HT1080 (cell line): ENCODE results near the gene LRRTM2. TPM values are rescaled to one million over a fixed set of nuclear protein-coding genes. Genes with fewer than 3 reads are reported as not detected.

Experiments
- DNase-seq: peaks from one replicate; pipeline ENCODE4 v3.0.0-alpha.2; 2015; ENCODE audit warnings: low read depth
- polyA plus RNA-seq, 2 experiments: library from polyadenylated mRNA; depleted of rRNA; stranded (reverse); fragments of >200 nt; gene quantifications; 2 replicates each; pipeline ENCODE4 v1.2.3, GENCODE V29; 2015
- total RNA-seq: library from RNA; depleted of rRNA; stranded (reverse); fragments of >200 nt; shearing (Covaris generic); gene quantifications from 2 replicates; pipeline ENCODE4 v1.2.3, GENCODE V29; 2014; rRNA removed

LRRTM2 gene, protein sequence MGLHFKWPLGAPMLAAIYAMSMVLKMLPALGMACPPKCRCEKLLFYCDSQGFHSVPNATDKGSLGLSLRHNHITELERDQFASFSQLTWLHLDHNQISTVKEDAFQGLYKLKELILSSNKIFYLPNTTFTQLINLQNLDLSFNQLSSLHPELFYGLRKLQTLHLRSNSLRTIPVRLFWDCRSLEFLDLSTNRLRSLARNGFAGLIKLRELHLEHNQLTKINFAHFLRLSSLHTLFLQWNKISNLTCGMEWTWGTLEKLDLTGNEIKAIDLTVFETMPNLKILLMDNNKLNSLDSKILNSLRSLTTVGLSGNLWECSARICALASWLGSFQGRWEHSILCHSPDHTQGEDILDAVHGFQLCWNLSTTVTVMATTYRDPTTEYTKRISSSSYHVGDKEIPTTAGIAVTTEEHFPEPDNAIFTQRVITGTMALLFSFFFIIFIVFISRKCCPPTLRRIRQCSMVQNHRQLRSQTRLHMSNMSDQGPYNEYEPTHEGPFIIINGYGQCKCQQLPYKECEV
- 3.7 and 4.0 TPM in 2 replicates for total RNA-seq
- 4.3 and 7.2 TPM in 2 replicates for polyA plus RNA-seq (2015; cell fraction: cytosol; rRNA removed)
- polyA plus RNA-seq (2015; cell fraction: nucleus; rRNA removed): 4.3 and 5.6 TPM in 2 replicates

DNA sequence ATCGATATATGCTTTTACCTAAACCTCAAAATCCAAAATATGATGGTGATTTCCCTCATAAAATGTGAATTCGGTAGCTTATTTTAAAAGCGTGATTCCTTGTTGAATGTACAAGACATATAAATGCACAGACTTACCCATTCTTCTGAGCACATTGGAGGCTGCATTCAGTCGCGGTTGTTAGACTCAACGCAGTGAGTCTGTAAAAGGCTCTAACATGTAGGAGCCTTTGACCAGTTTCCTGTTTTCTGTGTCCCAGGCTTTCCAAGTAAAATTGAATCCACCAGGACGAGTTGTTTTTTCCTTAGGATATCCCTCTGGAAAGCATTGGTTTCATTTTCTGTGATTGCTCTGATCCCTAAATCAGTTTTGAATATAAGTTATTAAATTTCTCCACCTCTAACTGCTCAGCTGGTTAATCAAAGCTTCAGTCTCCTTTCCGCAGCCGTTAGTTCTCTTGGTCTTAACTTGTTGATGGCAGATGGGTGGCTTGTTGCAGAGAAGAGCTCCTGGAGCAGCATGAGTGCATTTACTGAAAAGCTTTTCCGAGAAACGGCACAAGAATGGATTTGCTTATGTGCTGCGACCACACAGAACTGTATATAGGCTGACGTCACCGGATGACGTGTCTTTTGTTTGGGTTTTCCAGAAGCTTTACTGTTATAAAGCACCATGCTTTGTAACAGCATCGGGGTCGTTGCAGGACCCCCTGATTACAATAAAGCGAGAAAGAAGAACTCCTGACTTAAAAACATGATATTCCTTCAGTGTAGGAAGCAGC, at the start of gene LRRTM2:
LRRTM2 (minus strand) TSS at position 565 of the 781 bp plus-strand sequence; CDS start at position 141, 424 bp downstream.
- DNase-seq: peak; percentile 81

DNA sequence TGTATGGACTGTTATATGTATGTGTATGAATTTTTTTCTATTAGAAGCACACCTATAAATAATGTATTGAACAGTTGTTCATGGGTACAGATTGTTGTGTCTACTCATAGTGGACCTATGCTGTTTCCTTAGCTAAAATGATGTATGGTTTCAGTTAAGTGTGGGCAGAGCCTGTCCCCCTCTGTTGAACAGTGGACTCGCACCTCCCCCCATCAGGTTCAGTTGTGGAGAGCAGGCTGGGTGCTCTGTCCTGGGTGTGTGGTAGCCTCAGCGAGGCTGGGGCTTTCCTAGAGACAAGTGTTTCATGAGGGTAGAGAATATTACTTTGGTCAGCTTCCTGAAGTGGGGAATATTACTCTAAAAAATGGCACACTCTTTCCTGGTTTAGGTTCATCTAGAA, 47.4 kb upstream of the LRRTM2 start:
- DNase-seq: no peak

DNA sequence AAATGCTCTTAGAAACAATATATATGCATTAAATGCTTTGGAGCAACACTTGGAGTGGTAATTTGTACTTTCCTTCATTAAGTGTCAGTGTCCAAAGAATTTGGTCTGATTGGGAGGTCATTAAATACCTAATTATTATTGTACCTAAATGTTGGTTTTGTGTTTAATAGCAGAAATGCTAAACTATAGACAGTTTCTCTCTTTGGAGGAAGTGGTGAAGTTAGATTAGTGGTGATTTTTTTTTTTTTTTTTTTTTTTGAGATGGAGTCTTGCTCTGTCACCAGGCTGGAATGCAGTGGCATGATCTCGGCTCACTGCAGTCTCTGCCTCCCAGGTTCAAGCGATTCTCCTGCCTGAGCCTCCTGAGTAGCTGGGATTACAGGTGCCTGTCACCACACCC, 46.2 kb upstream of the LRRTM2 start:
- peak; percentile 68 for DNase-seq

DNA sequence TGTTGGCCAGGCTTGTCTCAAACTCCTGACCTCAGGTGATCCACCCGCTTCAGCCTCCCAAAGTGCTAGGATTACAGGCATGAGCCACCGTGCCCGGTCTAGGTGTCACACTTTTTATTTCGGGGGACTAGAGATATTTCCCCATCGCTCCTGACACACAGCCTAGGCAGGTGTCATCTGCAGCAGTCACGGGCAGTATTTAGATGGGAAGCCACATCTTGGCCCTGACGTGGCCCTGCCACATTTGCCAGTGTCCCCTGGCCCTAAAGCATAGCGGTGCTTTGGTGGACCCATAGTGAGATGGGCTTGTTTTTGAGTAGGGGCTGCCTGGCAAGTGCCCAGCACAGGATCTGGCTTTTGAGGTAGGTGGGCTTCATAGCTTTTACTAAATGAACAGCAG, 45.0 kb upstream of the LRRTM2 start:
- no peak for DNase-seq

DNA sequence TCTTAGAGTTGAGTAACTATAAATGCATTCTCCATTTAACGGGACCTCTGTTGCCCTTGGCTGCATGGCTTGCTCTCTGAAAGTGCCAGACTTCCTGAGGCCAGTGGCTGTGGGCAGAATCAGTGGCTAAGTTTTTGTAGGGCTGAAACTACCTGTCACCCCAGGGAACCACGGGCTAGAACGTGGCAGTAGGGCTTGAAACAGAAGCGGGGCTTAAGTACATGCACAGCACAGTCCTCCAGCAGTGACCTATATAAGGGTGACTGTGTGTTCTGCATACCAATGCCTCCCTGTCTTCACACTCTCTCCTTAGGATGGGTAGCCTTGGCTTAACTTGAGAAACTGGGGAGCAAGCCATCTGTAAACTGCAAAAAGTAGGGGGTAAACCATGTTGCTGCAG, 43.6 kb upstream of the LRRTM2 start:
- DNase-seq: no peak

DNA sequence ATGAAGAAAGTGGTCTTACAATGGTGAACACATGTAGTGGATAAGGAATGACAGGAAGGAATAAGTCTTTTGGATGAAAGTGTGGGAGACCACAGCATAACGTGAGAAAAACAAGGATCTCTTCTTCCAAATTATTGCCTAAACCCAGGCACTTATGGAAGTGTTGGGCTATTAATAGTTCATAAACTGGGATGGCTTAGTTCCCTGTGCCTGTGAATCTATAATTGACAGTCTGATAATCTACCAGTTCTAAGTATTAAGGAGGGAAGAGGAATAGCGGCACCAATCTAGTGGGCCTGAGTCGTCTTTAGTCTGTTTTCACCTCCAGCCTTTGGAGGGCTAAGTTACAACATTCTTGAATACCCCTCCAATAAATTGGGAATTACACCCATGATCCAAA, 39.2 kb upstream of the LRRTM2 start:
- no peak for DNase-seq

DNA sequence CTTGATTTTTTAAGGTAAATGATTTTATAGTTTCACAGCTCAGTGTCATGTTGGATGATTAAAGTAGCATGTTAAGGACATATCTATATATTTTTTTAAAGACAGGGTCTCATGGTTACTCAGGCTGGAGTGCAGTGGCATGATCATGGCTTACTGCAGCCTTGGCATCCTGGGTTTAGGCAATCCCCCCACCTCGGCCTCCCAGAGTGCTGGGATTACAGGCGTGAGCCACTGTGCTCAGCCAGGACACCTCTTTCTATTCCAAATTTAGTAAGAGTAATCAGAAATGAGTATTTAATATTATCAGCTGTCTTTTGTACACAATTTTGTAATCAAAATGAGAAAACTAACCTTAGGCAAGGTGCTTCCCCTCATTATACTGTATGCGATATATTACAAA, 38.6 kb upstream of the LRRTM2 start:
- DNase-seq: no peak

DNA sequence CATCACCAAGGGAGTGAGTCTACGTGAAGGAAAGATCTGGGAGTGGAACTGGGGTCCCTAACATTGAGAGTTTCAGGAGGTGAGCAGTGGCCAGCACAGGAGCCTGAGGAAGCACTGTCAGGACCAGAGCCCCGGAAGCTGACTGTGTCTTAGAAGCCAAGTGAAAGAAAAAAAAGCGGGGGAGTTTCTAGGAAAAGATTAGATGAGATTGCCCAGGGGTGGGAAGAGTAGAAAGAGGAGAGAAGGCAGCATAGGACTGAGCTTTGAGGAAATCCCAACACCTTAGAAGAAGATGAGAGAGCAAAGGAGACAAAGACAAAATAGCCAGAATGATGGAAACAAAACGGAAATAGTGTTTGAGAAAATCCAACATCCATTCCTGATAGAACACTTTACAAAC, 37.0 kb upstream of the LRRTM2 start:
- DNase-seq: no peak

DNA sequence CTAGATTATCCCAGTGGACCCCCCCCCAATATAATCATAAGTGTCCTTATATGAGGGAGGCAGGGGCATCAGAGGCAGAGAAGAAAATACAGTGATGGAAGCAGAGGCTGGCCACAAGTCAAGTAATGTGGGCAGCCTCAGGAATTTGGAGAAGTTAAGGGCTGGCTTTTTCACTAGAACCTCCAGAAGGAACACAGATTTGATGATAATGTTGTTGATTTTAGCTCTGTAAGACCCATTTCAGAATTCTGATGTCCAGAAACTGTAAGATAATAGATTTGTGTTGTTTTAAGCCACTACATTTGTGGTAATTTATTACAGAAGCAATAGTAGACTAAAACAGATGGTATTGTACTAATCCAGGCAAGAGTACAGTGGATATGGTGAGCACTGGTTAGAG, 36.3 kb upstream of the LRRTM2 start:
- DNase-seq: no peak

DNA sequence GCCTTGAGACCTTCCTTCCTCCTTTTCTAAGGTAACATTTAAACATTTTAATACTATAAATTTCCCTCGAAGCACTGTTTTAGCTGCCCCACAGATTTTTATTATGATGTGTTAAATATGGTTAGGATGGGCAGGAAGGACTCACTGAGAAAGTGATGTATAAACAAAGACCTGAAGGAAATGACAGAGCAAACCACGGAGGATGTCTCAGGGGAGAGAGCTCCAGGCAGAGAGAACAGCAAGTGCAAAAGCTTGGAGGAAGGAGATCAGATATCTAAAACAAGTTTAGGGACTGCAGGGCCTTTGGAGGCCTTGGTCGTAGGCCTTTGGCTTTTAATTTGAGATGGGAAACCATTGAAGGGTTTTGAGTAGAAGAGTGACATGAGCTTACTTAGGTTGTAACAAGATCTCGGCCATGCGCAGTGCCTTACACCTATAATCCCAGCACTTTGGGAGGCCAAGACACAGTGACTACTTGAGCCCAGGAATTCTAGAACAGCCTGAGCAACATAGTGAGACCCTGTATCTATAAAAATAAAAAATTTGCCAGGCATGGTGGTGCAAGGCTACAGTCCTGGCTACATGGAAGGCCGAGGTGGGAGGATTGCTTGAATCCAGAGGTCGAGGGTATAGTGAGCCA, 35.5 kb upstream of the LRRTM2 start:
- peak; percentile 78 for DNase-seq

DNA sequence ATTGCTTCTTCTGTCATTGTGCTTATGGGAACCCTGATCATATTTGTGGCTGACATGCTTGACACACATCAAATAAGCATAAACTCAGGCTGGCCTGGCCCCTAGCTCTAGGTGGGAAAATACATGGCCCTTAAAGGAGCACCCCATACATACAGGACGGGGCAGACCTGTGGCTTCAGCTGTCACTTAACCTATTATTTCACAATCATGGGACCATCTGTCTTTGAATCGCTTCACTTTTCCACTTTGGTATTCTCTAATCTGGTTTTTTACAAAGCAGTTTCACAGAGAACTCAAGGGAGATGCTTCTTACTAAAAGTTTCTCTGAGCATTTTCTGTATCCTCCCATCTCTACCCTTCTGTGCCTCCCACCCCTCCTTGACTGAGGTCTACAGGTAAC, 34.6 kb upstream of the LRRTM2 start:
- no peak for DNase-seq

DNA sequence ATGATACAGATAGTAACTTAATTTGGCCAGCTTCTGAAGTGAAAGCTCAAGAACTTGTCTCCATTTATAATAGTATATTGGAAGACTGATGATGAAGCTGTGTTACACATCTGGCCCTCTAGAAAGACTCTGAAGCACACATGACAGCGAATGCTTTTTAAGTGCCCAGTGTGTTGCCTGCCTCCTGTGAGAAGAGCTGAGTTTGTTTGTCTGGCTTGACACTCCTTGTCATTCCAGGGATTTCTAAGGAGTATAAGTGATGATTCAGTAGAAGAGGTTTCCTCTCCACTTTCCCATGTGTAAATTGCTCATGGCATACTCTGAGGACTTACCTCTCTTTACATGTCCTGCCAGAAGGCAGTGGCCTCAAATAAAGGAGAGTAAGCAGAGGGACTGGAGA, 30.4 kb upstream of the LRRTM2 start:
- peak; percentile 88 for DNase-seq

DNA sequence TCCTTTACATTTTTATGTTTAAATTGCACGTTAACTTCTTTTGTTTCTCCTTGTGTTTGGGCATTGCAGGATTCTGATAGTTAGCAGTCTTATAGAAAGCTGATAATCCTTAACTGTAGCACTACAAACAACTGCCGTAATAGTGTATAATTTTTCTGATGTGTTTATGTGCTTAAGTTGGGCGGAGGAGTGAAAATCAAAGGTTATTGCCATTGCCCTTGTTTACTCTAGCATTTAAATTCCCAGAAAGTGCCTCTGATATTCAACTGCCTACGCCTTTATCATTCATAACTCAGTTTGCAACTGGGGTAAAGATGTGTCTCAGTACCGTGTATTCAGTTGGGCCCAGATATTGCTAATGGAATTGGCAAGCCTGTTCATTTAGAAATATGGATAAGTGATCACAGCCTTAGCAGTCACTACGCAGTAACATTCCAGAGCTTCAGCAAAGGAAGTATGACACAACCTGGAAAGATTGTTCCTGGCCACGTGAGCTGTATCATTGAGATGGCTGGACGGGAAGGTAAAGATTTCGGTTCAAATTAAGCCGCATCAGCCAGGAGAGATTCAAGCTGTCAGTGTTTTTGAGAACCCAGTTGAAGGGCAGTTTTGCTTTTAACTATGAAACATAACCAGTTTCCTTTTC, 28.1 kb upstream of the LRRTM2 start:
- DNase-seq: peak; percentile 71

DNA sequence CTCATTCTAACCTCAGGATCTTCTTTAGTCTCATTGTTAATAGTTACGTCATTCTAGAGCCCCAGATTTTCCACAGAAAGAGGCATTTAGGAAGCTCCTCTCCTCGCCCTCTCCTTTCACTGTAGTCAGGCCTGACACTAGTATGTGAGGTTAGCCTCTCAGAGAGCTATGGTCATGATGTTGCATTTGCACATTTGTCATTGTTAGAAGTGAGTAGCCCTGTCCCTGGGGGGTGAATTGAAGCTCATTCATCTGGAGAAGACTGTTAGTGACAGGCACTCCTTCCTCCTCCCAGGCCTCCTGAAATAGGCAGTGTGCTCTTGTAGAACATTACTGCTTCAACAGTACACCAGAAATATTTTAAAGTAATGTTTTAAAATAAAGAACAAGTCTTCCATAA, 26.6 kb upstream of the LRRTM2 start:
- no peak for DNase-seq

DNA sequence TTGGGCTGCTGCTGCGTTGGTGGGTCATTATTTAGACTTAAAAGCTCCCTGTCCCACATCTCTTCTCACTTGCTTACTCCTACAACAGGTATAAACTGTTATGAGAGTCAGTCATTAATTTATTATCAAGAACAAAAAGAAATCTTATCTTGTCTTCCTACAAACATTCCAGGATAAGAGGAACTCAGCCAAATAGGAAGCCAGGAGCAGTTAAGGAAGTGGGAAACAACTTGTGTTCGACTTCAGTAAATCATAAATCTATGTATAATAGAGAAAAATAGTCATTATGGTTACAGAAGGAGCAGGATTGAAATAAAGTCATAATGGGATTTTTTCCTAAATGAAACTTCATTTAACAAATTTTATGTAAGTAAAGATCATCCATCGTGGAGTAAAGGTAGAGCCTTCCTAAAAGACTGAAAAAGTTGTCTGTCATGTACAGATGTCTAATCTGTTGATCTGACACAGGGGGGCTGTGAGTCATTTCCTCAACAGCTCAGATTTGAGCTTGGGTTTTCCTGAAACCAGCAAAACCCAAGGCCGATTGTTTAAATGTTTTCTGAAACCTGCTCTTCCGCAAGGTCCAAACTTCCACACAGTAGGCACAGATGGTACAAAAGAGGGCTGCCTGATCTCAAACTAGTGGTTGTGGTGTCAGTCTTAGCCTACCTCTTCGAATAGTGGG, 25.3 kb upstream of the LRRTM2 start:
- DNase-seq: peak; percentile 87

DNA sequence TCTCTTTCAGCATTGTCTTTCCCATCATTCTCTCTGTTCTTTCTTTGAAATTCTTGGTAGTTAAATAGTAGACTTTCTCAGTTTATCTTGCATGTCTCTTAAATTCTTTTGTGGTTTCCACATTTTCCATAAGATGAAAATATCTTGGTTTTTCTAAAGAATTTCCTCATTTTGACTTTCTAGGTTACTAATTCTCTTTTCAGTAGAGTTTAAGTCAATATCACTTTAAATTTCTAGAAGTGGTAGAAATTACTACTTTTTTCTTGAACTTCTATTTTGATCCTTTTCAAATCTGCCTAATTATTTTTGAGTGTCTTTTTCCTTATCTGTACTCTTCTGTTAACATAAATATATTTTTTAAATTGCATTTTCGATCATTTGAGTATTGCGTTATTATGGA, 23.6 kb upstream of the LRRTM2 start:
- DNase-seq: no peak

DNA sequence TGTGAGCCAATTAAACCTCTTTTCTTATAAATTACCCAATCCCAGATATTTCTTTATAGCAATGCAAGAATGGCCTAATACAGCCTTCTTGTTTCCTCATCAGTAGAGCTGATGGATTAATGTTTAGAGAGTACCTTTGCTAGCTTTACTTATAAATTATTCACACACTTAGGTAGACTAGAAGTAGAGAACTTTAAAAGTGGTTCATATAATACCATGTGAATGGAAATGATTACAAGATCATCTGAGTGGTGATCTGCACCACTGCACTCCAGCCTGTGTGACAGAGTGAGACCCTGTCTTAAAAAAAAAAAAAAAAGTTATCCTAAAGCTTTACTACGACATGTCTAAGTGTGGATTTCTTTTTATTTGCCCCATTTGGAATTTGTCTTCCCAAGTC, 23.2 kb upstream of the LRRTM2 start:
- no peak for DNase-seq

DNA sequence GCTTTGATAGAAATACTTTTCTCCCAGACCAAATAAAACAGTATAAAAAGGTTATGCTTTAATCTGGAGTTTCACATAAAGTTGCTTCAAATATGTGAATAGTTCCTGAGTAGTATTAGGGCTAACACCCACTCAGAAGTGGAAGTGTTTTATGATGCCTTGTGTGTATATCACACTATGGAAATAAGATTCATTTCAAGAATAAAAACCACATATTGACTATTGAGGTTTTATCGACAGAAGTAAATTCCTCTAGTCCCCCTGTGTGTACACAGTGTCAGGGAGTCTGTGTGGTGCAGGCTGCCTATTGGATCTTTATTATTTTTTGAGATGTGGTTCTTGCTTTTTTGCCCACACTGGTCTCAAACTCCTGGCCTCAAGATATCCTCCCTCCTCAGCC, 20.8 kb upstream of the LRRTM2 start:
- no peak for DNase-seq

DNA sequence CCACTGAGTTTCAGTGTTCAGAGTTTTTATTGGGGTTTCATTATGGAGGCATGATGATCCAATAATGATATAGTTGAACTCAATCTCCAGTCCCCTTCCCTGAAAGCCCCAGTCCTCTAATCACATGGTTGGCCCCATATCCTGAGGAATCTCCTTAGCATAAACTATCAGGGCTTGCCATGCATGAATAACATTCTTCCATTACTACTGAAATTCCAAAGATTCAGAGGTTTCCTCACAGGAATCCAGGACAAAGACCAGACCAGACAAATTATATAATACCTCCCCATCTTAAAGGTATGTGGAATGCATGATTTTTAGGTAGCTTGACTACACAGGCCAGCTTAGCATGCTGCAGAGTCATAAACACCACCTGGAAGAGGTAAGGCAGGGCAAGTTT, 15.5 kb upstream of the LRRTM2 start:
- no peak for DNase-seq

DNA sequence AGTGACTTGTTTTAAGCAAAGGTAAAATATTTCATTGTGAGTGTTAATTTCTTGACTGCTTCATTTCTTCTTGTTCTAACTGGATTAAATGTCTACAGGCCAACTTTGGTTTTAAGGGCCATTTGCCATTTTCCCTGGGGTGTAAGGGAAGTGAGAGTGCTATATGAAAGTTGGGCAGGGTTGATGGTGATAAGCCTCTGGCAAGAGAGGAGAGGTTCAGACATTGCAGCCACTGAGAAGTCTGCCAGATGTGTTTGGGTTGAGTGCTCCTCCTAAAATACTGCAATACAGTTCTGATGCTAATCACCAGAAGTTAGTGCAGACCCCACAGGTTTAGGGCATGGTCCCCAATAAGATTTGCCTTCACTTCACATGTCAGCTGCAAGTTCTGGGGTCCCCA, 14.9 kb upstream of the LRRTM2 start:
- no peak for DNase-seq

DNA sequence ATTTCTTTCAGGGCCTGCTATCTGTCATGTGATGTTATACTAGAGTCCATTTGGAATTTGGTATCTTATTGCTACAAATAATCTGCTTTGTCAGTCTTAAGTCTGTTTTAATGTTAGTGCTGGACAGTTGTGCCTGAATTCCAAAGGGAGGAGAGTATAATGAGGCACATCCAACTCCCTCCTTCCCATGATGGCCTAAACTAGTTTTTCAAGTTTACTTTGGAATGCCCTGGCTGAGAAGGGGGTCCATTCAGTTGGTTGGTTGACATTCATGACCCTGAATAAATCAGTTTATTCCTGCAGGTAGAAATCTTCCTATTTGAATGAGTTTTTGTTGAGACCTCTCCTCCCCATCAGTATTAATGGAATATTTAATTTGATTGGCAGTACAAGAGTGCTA, 9.4 kb upstream of the LRRTM2 start:
- no peak for DNase-seq
